NCI-H2107 treated with DMSO at 0.1 percent for 48 hours (cell line): ENCODE measurements around the gene WDR64.
"Not testable (repeated sequence)": the region's sequence is repeated elsewhere in the genome, so short reads cannot be mapped to it uniquely, and the experiment has no call there.

Experiments
- DNase-seq: peaks from one replicate; lab custom pipeline; 2025; ENCODE audit not compliant: unreplicated experiment; lab: John Stamatoyannopoulos, UW

The WDR64 gene

DNA sequence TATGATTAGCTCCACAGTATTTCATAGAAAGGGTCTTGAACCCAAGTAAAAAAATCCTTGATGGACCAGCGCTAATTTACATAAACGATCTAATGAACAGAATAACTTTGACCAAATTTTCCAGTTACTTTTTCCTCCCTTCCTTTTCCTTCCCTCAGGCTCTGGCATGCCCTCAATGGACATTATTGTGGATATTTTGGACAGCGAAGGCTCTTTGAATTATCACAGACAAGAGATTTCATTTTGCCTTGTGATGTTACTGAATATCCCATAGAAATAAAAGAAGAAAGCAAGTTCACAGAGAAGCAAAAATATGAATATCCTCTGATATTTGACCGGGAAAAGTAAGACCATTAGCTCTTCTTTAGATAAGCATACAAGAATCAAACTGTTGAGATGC lies 135.6 kb downstream of the WDR64 start:
- DNase-seq, result no peak

DNA sequence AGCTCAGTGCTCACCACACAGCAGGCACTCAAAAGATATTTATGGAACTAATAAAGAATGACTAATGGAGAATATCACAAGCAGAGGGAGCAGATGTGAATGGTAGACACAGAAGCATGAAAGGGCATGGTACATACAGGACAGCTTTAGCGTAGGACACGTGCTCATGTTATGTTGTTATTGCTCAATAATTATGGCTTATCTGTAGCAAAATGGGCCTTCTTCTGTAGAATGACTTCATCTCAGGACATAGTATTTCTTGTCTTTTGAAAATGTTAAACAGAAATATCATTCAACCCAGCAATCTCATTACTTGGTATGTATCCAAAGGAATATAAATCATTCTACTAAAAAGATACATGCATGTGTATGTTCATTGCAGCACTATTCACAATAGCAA lies 137.0 kb downstream of the WDR64 start:
- DNase-seq, result no peak

DNA sequence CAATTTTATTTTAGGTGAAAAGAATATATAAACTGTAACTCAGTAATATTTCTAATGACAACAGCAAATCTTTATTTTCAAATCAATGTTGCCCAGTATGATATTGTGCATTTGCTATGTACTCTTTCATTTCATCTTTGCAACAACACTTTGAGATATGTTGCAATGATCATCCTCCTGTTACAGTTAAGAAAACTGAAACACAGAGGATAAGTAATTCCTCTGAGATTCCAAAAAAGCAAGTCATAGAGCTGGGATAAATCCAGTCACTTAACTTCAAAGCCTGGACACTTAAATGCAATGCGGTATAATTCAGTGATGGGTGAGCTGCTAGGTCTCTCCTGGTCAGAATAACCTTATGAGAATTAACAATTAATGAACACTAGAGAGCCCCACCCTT lies 147.3 kb downstream of the WDR64 start:
- DNase-seq, result no peak

DNA sequence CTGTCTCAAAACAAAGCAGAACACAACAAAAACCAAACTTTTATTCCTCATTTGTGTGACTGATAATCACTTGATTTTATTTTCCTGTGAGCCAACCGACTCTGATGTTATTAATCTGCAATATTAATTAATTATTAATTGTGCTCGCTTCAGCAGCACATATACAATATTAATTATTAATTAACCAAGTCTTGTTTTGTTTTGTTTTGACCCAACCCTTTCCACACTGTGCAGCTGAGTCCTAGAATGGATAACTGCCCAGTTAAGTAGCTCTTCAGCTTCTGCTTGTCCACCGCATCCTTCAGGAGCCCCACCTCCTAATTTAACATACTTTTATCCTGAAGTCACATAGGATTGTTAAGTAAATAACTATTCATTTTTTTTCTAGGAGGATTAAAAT lies 148.6 kb downstream of the WDR64 start:
- no peak for DNase-seq

DNA sequence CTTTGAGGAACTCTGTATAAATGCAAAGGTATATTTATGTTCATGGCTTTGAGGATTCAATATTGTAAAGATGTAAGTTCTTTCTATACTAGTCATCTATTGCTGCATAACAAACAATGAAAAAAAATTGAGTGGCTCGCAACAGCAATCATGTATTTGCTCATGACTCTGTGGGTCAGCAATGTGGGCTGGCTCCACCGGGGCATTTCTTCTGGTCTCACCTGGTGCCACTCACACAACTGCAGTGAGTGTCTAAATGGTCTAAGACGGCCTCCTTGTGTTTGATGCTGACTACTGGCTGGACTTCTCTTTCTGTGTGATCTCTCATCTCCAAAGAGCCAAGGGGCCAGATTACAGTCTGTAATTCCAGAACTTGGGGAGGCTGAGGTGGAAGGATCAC lies 150.8 kb downstream of the WDR64 start:
- no peak for DNase-seq

DNA sequence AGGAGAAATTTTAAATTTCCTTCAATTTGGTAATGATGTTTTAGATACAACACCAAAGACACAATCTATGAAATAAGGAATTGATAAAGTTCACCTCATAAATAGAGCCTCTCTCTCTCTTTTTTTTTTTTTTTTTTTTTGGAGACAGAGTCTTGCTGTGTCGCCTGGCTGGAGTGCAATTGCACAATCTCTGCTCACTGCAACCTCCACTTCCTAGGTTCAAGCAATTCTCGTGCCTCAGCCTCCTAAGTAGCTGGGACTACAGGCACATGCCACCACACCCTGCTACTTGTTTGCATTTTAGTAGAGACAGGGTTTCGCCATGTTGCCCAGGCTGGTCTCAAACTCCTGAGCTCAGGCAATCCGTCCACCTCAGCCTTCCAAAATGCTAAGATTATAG lies 152.6 kb downstream of the WDR64 start:
- not testable (repeated sequence) for DNase-seq

DNA sequence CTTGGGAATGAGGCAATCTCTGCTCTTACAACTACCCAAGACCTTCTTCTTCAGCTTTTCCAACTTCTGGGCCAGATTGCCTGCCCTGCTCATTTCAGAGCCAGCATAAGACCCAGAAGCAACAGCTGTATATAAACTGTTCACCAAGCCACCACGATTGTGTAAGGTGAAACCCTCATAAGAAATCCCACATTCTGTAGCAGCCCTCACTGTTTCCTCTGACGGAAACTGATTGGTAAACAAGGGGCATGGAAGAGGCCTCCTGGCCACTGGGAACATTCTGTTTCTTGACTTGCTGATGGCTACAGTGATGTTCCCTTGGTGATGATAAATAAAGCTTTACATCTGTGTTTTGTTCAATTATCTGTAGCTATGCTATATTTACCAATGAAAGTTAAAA lies 156.2 kb downstream of the WDR64 start:
- no peak for DNase-seq

DNA sequence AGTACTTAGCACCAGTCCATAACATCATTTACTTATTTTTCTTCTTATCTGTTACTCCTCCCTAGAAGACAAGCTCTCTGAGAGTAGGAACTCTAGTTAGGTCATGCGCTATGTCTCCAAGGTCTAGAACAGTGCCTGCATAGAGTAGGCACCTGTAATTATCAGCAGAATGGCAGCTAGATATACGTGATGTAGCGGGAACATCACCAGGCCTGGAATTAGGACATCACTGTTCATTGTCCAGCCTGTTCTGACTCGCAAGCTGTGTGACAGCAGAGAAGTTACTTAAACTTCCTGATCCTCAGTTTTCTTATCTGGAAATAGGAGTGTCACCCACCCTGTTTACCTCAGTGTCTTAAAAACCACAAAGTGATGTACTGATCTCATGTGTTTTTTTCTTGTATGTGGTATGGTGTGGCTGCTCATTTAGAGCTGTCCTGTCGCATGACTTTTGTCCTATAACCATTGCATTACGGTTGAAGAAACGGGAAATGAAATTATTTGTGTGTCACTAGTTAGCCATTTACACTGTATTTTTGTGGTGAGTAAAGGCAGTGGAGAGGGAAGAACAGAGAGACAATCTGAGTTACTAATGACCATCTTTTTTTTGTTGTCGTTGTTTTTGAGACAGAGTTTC lies 158.8 kb downstream of the WDR64 start:
- no peak for DNase-seq

DNA sequence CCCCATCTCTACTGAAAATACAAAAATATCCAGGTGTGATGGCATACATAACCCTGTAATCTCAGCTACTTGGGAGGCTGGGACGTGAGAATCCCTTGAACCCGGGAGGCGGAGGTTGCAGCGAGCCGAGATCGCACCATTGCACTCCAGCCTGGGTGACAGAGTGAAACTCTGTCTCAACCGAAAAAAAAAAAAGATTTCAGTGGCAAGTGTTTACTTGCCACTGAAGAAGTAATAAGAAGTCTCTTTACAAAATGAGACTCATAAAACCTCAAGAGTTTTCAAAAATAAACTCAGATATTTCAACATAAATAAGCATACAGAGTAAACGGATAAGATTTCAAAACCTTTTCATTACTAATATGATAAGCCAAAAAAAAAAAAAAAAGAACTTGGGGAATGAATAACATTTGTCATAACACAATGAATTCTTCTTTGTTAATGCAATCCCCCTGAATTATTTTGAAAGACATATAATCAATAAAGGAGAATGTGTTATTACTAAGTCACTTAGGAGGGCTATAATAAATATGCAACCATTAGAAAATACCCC lies 161.8 kb downstream of the WDR64 start:
- no peak for DNase-seq

DNA sequence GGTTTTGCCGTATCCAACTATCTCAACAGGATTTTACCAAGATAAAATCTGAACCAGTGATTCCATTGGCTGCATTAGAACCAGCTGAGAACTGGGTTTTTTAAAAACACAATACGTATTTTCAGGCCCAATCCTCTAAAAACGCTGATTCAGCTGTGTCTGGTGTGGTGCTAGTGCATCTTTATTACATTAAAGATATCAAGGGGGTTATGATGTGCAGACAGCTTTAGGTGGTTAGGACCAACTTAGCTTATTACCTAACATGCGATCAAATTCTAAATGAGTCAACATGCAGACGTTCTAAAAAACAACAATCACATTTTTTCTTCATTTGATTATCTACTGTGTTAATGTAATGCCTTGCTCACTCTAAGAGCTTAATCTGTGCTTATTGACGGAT lies 163.9 kb downstream of the WDR64 start:
- DNase-seq, result no peak

DNA sequence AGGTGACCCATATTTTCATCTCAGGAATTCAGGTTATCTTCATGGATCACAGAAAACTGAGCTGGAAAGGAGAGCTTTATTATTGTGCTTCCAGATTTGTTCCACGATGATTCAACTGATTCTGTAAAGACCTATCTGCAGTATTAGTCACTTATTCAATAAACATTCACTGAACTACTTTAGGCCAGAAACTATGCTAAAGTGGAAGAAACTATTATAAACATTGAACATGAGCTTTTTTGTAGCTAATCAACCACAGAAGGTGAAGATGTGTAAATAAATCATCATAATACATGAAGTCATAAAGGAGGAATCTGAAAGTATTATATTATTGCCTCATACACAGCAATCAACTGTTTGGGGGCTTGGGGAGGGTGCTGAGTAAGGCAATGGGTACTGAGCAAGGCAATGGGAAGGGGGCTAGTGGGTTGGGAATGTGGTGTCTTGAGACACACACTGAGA lies 165.3 kb downstream of the WDR64 start:
- no peak for DNase-seq

DNA sequence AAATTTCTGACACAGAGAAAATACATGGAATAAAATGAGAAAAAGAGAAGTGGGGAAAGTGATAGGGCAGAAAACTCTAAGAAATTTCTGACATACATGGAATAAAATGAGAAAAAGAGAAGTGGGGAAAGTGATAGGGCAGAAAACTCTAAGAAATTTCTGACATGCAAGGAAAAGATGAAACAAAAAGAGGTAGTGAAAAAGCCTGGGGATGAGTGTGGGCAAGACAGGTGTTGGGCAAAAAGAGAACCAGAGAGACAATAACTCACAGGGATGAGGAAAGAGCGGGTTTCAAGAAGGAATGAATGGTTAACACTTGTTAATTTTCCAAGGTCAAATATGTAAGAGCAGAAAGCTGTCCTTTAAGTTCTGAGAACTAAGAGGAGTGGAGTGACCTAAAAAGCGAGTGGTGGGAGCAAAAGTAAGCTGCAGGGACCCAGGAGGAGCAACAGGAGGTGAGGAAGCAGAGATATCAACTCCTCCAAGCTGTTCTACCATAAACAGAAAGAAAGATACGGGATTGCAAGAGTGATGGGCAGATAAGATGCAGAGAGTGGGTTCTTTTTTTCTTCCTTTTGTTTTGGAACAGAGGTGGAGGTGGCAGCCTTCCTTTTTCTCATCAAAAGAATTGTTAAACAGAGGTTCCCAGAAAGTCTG lies 166.0 kb downstream of the WDR64 start:
- DNase-seq, result no peak

DNA sequence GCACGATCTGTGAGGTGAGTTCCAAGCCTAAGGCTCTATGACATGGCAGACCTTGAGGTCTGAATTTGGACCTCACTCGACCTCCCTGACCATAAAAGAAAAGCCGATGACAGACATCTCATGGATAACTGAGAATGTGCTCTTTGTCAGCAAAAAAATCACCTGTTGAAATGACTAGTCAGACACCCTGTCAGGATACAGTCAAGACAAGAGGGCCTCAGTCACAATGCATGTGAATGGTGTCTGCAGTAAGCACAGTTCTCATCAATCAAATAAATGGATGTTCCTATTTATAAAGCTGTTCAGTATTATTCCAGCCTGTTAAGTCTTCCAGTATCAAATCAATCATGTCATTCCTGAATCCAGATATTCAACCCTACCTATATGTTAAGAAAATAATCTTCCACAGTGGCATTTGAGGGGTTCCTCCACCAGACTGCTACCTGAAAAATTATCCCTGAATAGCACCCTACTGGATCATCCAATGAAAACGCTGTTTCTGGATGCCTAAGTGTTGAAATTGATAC lies 167.3 kb downstream of the WDR64 start:
- DNase-seq, result no peak

DNA sequence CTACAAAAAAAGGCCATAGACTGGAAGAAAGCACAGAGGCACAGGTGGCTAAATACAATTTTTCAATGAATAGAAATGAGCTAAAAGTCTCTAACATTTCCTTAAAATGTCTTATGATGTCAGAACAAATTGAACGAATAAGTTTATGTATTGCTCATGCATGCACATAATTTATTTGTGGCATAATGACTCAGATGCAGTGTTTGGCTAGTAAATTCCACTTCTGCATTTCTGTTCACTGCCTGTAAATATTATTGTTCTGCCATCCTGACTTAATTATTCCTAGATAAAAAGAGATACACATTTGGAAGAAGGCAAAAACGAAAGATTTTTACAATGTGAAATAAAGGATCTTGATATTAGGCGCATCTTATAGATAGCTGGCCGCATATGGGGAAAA lies 169.3 kb downstream of the WDR64 start:
- no peak for DNase-seq

DNA sequence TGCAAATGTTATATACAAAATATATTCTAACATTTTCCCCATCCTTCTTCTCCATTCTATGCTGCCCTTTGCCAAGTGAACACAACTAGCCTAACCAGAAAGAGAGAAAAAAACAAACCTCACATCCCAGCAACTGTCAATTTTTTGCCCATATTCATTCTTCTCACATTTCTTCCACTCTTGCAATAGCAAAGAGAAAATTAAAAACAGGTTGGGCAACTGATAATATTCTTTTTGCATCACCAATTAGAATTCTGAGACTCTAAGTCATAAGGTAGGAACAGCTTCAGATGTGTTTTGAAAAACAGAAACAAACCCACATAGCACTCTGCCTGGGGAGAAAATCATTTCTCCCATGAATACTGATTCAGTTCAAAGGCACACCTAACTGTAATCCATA lies 170.8 kb downstream of the WDR64 start:
- no peak for DNase-seq

DNA sequence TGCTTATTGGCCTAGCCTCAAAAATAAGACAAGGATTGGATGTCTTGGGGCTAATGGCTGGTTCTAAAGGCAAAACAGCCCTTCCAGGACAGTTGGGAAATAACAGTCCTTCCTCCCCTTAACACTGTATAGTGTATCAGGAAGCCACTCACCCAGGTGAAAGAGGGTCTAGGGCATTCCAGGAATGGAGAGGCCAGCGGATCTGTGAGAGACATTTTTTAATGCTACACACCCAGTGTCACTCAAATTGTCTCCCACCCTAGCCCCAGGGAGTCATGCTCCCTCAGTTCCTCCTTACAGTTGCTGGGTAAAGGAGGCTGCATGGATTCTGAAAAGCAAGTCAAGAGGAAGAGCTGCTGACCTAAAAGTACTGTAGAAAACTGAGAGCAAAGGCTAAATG lies 171.8 kb downstream of the WDR64 start:
- no peak for DNase-seq

DNA sequence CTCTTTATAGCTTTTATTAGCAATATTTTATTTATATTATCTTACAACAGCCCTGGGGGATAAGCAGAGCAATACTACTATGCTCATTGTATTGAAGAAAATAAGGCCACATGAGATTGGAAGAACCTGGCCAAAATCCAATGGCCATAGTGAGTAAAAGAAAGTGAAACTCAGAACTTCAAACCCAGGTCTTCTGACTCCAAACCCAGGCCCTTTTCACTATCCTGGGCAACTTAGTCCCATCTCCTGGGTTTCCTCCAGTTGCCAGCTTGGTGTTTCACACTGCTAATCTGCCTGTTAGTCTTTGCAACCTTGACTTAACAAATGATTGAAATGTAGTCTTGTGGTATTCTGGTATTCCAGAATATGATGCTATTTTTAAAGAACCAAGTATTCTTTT lies 173.5 kb downstream of the WDR64 start:
- DNase-seq, result no peak

DNA sequence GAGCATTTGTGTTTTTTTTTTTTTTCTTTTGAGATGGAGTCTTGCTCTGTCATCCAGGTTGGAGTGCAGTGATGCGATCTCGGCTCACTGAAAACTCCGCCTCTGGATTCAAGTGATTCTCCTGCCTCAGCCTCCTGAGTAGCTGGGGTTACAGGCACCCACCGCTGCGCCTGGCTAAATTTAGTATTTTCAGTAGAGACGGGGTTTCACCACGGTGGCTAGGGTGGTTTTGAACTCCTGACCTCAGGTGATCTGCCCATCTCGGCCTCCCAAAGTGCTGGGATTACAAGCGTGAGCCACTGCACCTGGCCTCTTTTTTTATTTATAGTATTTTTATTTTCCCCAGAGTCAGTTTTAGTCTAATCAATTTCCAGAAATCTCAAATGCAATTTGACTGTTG lies 174.5 kb downstream of the WDR64 start:
- DNase-seq, result not testable (repeated sequence)

DNA sequence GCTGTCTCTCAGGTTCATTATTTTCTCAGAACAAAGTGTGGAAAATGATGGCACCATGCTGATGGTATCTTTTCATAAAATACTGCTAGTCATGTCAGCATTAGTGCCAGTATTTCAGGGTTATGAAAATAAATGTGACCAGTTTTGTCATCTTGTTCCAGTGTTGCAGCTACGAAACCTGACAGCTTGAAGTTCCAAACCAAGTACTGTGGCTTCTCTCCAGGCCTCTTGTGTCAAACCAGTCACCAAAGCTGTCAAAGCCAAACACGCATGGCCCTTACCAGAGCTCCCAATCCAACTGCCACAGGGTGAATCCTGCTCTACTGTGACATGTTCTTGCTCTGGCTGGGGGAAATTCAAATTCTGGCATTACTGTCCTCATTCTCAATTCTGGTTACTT lies 175.2 kb downstream of the WDR64 start:
- no peak for DNase-seq

DNA sequence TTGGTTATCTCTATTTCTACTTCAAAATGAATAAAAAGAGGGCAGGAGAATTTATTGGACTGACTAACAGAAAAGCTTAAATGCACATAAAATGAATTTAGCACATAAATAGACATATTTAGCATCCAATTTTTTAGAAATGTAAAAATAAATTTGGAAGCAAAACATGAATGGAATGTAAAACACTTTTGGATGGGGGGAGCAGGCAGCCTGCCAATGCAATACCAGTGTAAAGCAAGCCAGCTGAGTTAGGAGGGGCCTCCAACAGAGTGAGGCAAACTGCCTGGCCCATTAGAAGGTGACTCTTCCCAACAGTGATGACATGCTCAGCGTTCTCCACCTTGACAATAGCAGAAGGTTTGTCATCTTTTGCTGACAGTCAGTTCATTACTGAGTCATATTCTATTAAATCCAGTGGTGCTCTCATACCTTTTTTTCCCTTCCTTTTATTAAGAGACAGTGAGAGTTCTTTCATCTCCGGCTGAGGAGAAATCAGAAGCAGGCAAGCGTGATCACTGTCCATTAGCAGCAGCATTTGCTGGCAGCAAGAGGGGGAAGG lies 176.5 kb downstream of the WDR64 start:
- no peak for DNase-seq

DNA sequence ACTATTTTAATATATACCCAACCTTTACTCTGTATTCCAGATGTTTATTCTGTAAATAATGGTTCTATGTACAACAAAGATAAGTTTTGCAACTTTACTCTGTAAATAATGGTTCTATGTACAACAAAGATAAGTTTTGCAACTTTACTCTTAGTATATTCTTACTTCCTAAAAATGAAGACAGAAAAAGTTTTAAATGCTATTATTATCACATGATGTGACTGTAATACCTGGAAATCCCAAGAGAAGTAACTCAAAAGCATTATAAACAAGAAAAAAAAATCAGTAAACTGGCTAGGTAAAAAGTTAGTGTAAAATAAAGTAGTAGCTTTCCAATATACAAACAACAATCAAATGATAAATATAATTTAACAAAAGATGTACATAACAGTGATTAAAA lies 177.4 kb downstream of the WDR64 start:
- no peak for DNase-seq

DNA sequence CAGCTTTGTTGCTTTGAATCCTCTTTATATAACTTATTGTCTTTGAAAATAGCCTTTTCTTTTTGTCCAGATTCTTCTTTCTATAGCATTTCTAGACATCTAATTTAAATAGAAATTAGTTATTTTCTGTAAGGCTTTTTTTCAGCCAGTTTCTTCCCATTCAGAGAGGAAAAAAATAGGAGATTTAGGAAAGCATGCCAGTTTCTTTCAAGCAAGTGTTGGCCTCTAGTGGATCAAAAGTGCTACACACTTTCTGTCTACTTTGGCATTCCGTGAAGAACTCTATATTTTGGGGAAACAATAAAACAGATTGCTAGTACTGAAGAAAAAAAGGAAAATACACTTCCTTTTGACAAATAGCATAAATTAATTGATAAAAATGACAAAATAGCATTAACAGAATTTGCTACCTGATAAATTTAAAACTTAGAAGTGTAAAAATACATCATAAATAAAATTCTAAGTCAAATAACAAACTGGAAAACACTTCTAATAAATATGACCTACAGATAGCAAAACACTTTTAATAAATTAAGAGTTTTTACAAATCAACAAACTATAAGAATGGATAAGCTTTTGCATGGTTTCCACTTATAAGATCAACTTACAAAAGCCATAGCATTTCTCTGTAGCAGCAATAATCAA lies 182.8 kb downstream of the WDR64 start:
- DNase-seq, result peak; percentile 64
